Measurements from ENCODE around the gene VNN1. TPM values are rescaled to one million over a fixed set of nuclear protein-coding genes. Genes with fewer than 3 reads are reported as not detected.

The VNN1 gene
- total RNA-seq = under 0.01 and 0.14 TPM in 2 replicates

GRCh38 chr6:132713352-132714134 lies at the start of gene VNN1:
VNN1 (minus strand) TSS chr6:132714055; CDS start chr6:132714035, 20 bp downstream.
- no peak for DNase-seq (ENCODE audit: low read depth)
- H3K4me3 ChIP-seq (ENCODE audit: low read depth, low read length) = no peak within 1 kb of the TSS
- TF ChIP-seq CTCF (conservative IDR thresholded peaks at IDR 0.05; ENCODE audit: low read depth, low read length) = no peak

GRCh38 chr6:132763269-132763668 lies 49.4 kb upstream of the VNN1 start:
- TF ChIP-seq CTCF (conservative IDR thresholded peaks at IDR 0.05; ENCODE audit: low read depth, low read length) = no peak
- no peak for DNase-seq (ENCODE audit: low read depth)
- H3K4me3 ChIP-seq (ENCODE audit: low read depth, low read length) = no peak overlapping the region

- TF ChIP-seq CTCF (conservative IDR thresholded peaks at IDR 0.05; ENCODE audit: low read depth, low read length) = no peak
- no peak for DNase-seq (ENCODE audit: low read depth)
- no peak overlapping the region for H3K4me3 ChIP-seq (ENCODE audit: low read depth, low read length)
Observed at GRCh38 chr6:132760256-132760655, 46.4 kb upstream of the VNN1 start.

GRCh38 chr6:132758689-132759088 lies 44.8 kb upstream of the VNN1 start:
- DNase-seq (ENCODE audit: low read depth) = no peak
- no peak for TF ChIP-seq CTCF (conservative IDR thresholded peaks at IDR 0.05; ENCODE audit: low read depth, low read length)

GRCh38 chr6:132752255-132752654 lies 38.4 kb upstream of the VNN1 start:
- no peak for TF ChIP-seq CTCF (conservative IDR thresholded peaks at IDR 0.05; ENCODE audit: low read depth, low read length)
- DNase-seq (ENCODE audit: low read depth) = no peak
- H3K4me3 ChIP-seq (ENCODE audit: low read depth, low read length) = no peak overlapping the region

More at GRCh38 chr6:132758689-132759088, 44.8 kb upstream of the VNN1 start:
- no peak overlapping the region for H3K4me3 ChIP-seq (ENCODE audit: low read depth, low read length)

GRCh38 chr6:132751828-132752227 lies 38.0 kb upstream of the VNN1 start:
- H3K4me3 ChIP-seq (ENCODE audit: low read depth, low read length) = no peak overlapping the region
- no peak for TF ChIP-seq CTCF (conservative IDR thresholded peaks at IDR 0.05; ENCODE audit: low read depth, low read length)
- DNase-seq (ENCODE audit: low read depth) = no peak

GRCh38 chr6:132751306-132751705 lies 37.5 kb upstream of the VNN1 start:
- H3K4me3 ChIP-seq (ENCODE audit: low read depth, low read length) = no peak overlapping the region
- no peak for TF ChIP-seq CTCF (conservative IDR thresholded peaks at IDR 0.05; ENCODE audit: low read depth, low read length)
- no peak for DNase-seq (ENCODE audit: low read depth)
